Sigmoid colon (tissue), 7 donors: ENCODE data around the gene MAF. TPM values are rescaled to one million over a fixed set of nuclear protein-coding genes. Genes with fewer than 3 reads are reported as not detected.

Experiments
- DNase-seq: peaks from one replicate; pipeline ENCODE4 v3.0.0-alpha.2; 2019
- H3K27ac ChIP-seq, 4 donors: fragments of 200-600 bp; sonication (generic); one replicate each; pipeline ENCODE4 v1.5.1; 2016 to 2019; ENCODE audit warnings: mild to moderate bottlenecking in 1 of 4
- H3K27me3 ChIP-seq, 3 donors: fragments of 200-600 bp; sonication (generic); one replicate each; pipeline ENCODE4 v1.5.1; 2019; ENCODE audit warnings: mild to moderate bottlenecking in 1 of 3
- H3K36me3 ChIP-seq, 4 donors: fragments of 200-600 bp; sonication (generic); one replicate each; pipeline ENCODE4 v1.5.1; 2016 to 2019
- H3K4me1 ChIP-seq, 4 donors: fragments of 200-600 bp; sonication (generic); one replicate each; pipeline ENCODE4 v1.5.1; 2017 to 2019
- H3K4me3 ChIP-seq, 4 donors: fragments of 200-600 bp; sonication (generic); one replicate each; pipeline ENCODE4 v1.5.1; 2017 to 2019; ENCODE audit warnings: mild to moderate bottlenecking in 2 of 4, moderate library complexity in 1 of 4
- H3K9me3 ChIP-seq, 4 donors: fragments of 200-600 bp in 3 of 4; sonication (generic) in 3 of 4; one replicate each; pipeline versions ENCODE4 v1.5.1 to v1.6.1; 2013 to 2019
- CTCF ChIP-seq, 4 experiments: fragments of 450-650 bp in 3 of 4; fragments of 200-600 bp in 1 of 4; IDR thresholded peaks; one replicate each; pipeline ENCODE4 v1.5.1; 2016 to 2019; ENCODE audit warnings: antibody characterized with exemption in 4 of 4, mild to moderate bottlenecking in 3 of 4, moderate library complexity in 2 of 4
- EP300 ChIP-seq, 4 donors: sonication (generic); formaldehyde crosslinking; IDR thresholded peaks; one replicate each; pipeline ENCODE4 v1.6.1; 2017; ENCODE audit warnings: antibody characterized with exemption in 4 of 4
- POLR2A ChIP-seq, 2 donors: fragments of 450-650 bp; IDR thresholded peaks; one replicate each; pipeline ENCODE4 v1.6.1; 2016; ENCODE audit warnings: antibody characterized with exemption in 2 of 2, mild to moderate bottlenecking in 2 of 2, moderate library complexity in 2 of 2
- POLR2AphosphoS5 ChIP-seq, 4 donors: sonication (generic); formaldehyde crosslinking; IDR thresholded peaks; one replicate each; pipeline ENCODE4 v1.6.1; 2017; ENCODE audit warnings: antibody characterized with exemption in 4 of 4
- WGBS, 2 donors: extraction: QIAGEN DNeasy Blood & Tissue Kit; methylation state at CpG; one replicate each; pipeline ENCODE4 v1.1.7; 2013; 5-methylcytosine and 5-hydroxymethylcytosine counted together
- intact Hi-C: fragments of 100-400 bp; cut with DNase I; formaldehyde crosslinking; loops from one replicate; pipeline ENCODE4 v1.15.1; 2023
- polyA plus RNA-seq, 3 donors: library from polyadenylated mRNA; stranded (reverse); fragments of 200-250 nt; gene quantifications; one replicate each; pipeline ENCODE4 v1.2.3, GENCODE V29; 2013
- total RNA-seq, 4 donors: library from RNA; depleted of rRNA; stranded (reverse); fragments of >200 nt; gene quantifications; one replicate each; pipeline ENCODE4 v1.1.0, GENCODE V29; 2016
- donor health status: healthy with polysubstance abuse.
- donor health status: Bipolar disorder and iron deficiency.
- donor health status: healthy.

Gene MAF
- total and polyA plus RNA-seq, 7 donors, result 6.0 to 46.3 (median 19.1) TPM

- H3K36me3 ChIP-seq, result no peaks in the 10 kb centered on the region
- no peaks in the 10 kb centered on the region for H3K9me3 ChIP-seq
- no peak for DNase-seq
- WGBS, 2 donors, result 82 to 83% methylated on average over 7 of the region's 7 CpGs
- intact Hi-C loops, result no loop called here
- H3K27ac ChIP-seq, result peak overlapping the region; percentile 42 to 77 (median 63)
- H3K4me1 ChIP-seq, result peaks cover 0 to 20% (median 9%) of the 10 kb centered on the region in 4 donors
- no peak for TF ChIP-seq POLR2A (IDR thresholded peaks at IDR 0.05)
- peak in 1 of 4 donors; percentile 23 for TF ChIP-seq POLR2AphosphoS5 (IDR thresholded peaks at IDR 0.05)
- H3K4me3 ChIP-seq, result no peak overlapping the region
- peaks cover 0 to 13% (median 10%) of the 10 kb centered on the region in 3 donors for H3K27me3 ChIP-seq
Measured at GRCh38 chr16:79593074-79593531, 7.4 kb downstream of the MAF start.

- intact Hi-C loops, result no loop called here
- H3K27ac ChIP-seq, result peak overlapping the region; percentile 42 to 77 (median 63)
- H3K36me3 ChIP-seq, result no peaks in the 10 kb centered on the region
- no peak overlapping the region for H3K4me3 ChIP-seq
- H3K27me3 ChIP-seq, result peaks cover 0 to 13% (median 10%) of the 10 kb centered on the region in 3 donors
- TF ChIP-seq CTCF (IDR thresholded peaks at IDR 0.05), result no peak
- no peak for TF ChIP-seq POLR2AphosphoS5 (IDR thresholded peaks at IDR 0.05)
- TF ChIP-seq POLR2A (IDR thresholded peaks at IDR 0.05), result no peak
- no peak for TF ChIP-seq EP300 (IDR thresholded peaks at IDR 0.05)
- peaks cover 0 to 20% (median 7%) of the 10 kb centered on the region in 4 donors for H3K4me1 ChIP-seq
- no peak for DNase-seq
- WGBS, 2 donors, result 80 to 83% methylated on average over 4 of the region's 4 CpGs
- no peaks in the 10 kb centered on the region for H3K9me3 ChIP-seq
Measured at GRCh38 chr16:79592186-79592585, 8.4 kb downstream of the MAF start.

GRCh38 chr16:79589601-79590102 is 10.9 kb downstream of the MAF start:
- H3K4me3 ChIP-seq, result peak overlapping the region; percentile 25 to 55 (median 48)
- peaks cover 0 to 12% (median 7%) of the 10 kb centered on the region in 4 donors for H3K4me1 ChIP-seq
- intact Hi-C loops, result no loop called here
- peak overlapping the region; percentile 51 to 77 (median 62) for H3K27ac ChIP-seq
- no peaks in the 10 kb centered on the region for H3K9me3 ChIP-seq
- TF ChIP-seq EP300 (IDR thresholded peaks at IDR 0.05), result no peak
- TF ChIP-seq CTCF (IDR thresholded peaks at IDR 0.05), result no peak
- no peak for TF ChIP-seq POLR2A (IDR thresholded peaks at IDR 0.05)
- TF ChIP-seq POLR2AphosphoS5 (IDR thresholded peaks at IDR 0.05), result no peak
- peaks cover 0 to 13% (median 10%) of the 10 kb centered on the region in 3 donors for H3K27me3 ChIP-seq
- DNase-seq, result no peak
- H3K36me3 ChIP-seq, result no peaks in the 10 kb centered on the region
- 15 to 26% methylated on average over 43 of the region's 43 CpGs for WGBS, 2 donors

- H3K4me3 ChIP-seq, result no peak overlapping the region
- no peak for DNase-seq
- peaks cover 0 to 8% (median 7%) of the 10 kb centered on the region in 4 donors for H3K4me1 ChIP-seq
- no peak for TF ChIP-seq CTCF (IDR thresholded peaks at IDR 0.05)
- no peak for TF ChIP-seq POLR2AphosphoS5 (IDR thresholded peaks at IDR 0.05)
- TF ChIP-seq POLR2A (IDR thresholded peaks at IDR 0.05), result no peak
- TF ChIP-seq EP300 (IDR thresholded peaks at IDR 0.05), result no peak
- H3K27me3 ChIP-seq, result peaks cover 0 to 13% (median 10%) of the 10 kb centered on the region in 3 donors
- intact Hi-C loops, result no loop called here
- WGBS, 2 donors, result 66 to 84% methylated on average over 9 of the region's 9 CpGs
- H3K27ac ChIP-seq, result no peak overlapping the region
- no peaks in the 10 kb centered on the region for H3K36me3 ChIP-seq
- no peaks in the 10 kb centered on the region for H3K9me3 ChIP-seq
Measured at GRCh38 chr16:79587897-79588296, 12.6 kb downstream of the MAF start.

GRCh38 chr16:79587296-79587695 is 13.2 kb downstream of the MAF start:
- intact Hi-C loops, result no loop called here
- H3K4me3 ChIP-seq, result no peak overlapping the region
- no peaks in the 10 kb centered on the region for H3K9me3 ChIP-seq
- no peak for DNase-seq
- peaks cover 0 to 13% (median 10%) of the 10 kb centered on the region in 3 donors for H3K27me3 ChIP-seq
- no peak for TF ChIP-seq CTCF (IDR thresholded peaks at IDR 0.05)
- TF ChIP-seq EP300 (IDR thresholded peaks at IDR 0.05), result no peak
- TF ChIP-seq POLR2AphosphoS5 (IDR thresholded peaks at IDR 0.05), result no peak
- TF ChIP-seq POLR2A (IDR thresholded peaks at IDR 0.05), result no peak
- no peak overlapping the region for H3K27ac ChIP-seq
- H3K36me3 ChIP-seq, result no peaks in the 10 kb centered on the region
- 72 to 84% methylated on average over 6 of the region's 6 CpGs for WGBS, 2 donors
- H3K4me1 ChIP-seq, result peaks cover 0 to 8% (median 7%) of the 10 kb centered on the region in 4 donors
